Heart right ventricle (tissue), 16 donors: ENCODE measurements around the gene CDK11B. TPM values are rescaled to one million over a fixed set of nuclear protein-coding genes. Genes with fewer than 3 reads are reported as not detected.

Experiments used
- ATAC-seq, 8 donors: fragments of 200-7000 bp; cut with Tn5 transposase; one replicate each; pipeline ENCODE4 v1.9.1; 2020; ENCODE audit warnings: mild to moderate bottlenecking in 8 of 8, moderate library complexity in 8 of 8, moderate number of reproducible peaks in 1 of 8
- DNase-seq, 2 donors: peaks; one replicate each; pipeline ENCODE4 v3.0.0-alpha.2; 2020
- H3K27ac ChIP-seq, 10 donors: fragments of 200-600 bp; sonication (generic) in 2 of 10; one replicate each; pipeline versions ENCODE4 v1.5.0 to v1.8.0; 2020 to 2022; ENCODE audit warnings: mild to moderate bottlenecking in 3 of 10
- H3K27me3 ChIP-seq, 7 donors: fragments of 200-600 bp; one replicate each; pipeline ENCODE4 v1.8.0; 2021 to 2022; ENCODE audit warnings: mild to moderate bottlenecking in 2 of 7
- H3K36me3 ChIP-seq, 9 donors: fragments of 200-600 bp; sonication (generic) in 1 of 9; one replicate each; pipeline versions ENCODE4 v1.5.0 to v1.8.0; 2020 to 2022; ENCODE audit warnings: mild to moderate bottlenecking in 2 of 9
- H3K4me1 ChIP-seq, 9 donors: fragments of 200-600 bp; sonication (generic) in 1 of 9; one replicate each; pipeline versions ENCODE4 v1.5.0 to v1.8.0; 2020 to 2022; ENCODE audit warnings: mild to moderate bottlenecking in 4 of 9
- H3K4me3 ChIP-seq, 10 donors: fragments of 200-600 bp; sonication (generic) in 2 of 10; one replicate each; pipeline versions ENCODE4 v1.5.0 to v1.8.0; 2020 to 2022; ENCODE audit warnings: mild to moderate bottlenecking in 7 of 10, moderate library complexity in 2 of 10
- H3K9me3 ChIP-seq, 11 donors: fragments of 200-600 bp in 10 of 11; sonication (generic) in 2 of 11; one replicate each; pipeline versions ENCODE4 v1.5.0 to v1.8.0; 2013 to 2022; ENCODE audit warnings: mild to moderate bottlenecking in 2 of 11, control low read depth in 1 of 11, moderate library complexity in 1 of 11
- CTCF ChIP-seq, 9 donors: fragments of 200-600 bp; sonication (generic) in 2 of 9; IDR thresholded peaks; one replicate each; pipeline versions ENCODE4 v1.5.0 to v1.8.0; 2021 to 2022; ENCODE audit warnings: antibody characterized with exemption in 9 of 9, mild to moderate bottlenecking in 5 of 9, moderate library complexity in 1 of 9
- WGBS, 2 donors: extraction: QIAGEN DNeasy Blood & Tissue Kit; methylation state at CpG; one replicate each; pipeline ENCODE4 v1.1.7; 2013; ENCODE audit warnings: inconsistent platforms in 1 of 2; 5-methylcytosine and 5-hydroxymethylcytosine counted together
- intact Hi-C, 10 donors: fragments of 100-400 bp; cut with DNase I; formaldehyde crosslinking; loops; one replicate each; pipeline versions ENCODE4 v1.11.1 to v1.14.2; 2022
- polyA plus RNA-seq, 2 donors: library from polyadenylated mRNA; stranded (reverse); fragments of 200-250 nt; gene quantifications; one replicate each; pipeline ENCODE4 v1.2.3, GENCODE V29; 2013
- total RNA-seq, 10 donors: library from RNA; stranded (reverse); fragmentation: NEBNext Ultra II Directional in 3 of 10; extraction: Animal tissue kit (Norgen Biotek cat#: 25700) in 3 of 10; gene quantifications; one replicate each; pipeline versions ENCODE4 v1.2.1 to v1.2.4, GENCODE V29; 2021 to 2023
- donor health status: Arrhythmogenic right ventricular cardiomyopathy.
- donor health status: ischemic (EF 13 %, LVEDD 7.1; RV severe dilation, severe dysfunction).
- donor health status: healthy with polysubstance abuse.
- donor health status: DM: no; HTN: yes; CAD: no.
- donor health status: DM: no; HTN: no; CAD: no.
- donor health status: ischemic (EF 25% LVEDD 6.9; RV normal size, moderate dysfunction).
- donor health status: ischemic (EF 25% LVEDD 5.7; RV mildly dilated, moderate dysfunction).
- donor health status: healthy.
- donor health status: DM: yes; HTN: yes; CAD: no.
- donor health status: Ischemic cardiomyopathy.
- donor health status: ischemic (EF 35%, LVEDD 5.7; RV mildly dilated, moderate dysfunction).
- donor health status: nonischemic (EF 11% LVEDD 7.7; RV severe dilation, severe dysfunction).
- donor health status: DM: yes; HTN: yes; CAD: no.
- donor health status: PGD.
- donor health status: ischemic (EF 29% LVEDD 5.4; RV normal size, mild dysfunction).
- donor health status: nonischemic (EF 23%, LVEDD 6.1; RV moderate dilation, normal function).

CDK11B gene
- total and polyA plus RNA-seq, 12 donors, result 20.9 to 34.1 (median 24.2) TPM

GRCh38 chr1:1605034-1605591 is 53.7 kb downstream of the CDK11B start:
- TF ChIP-seq CTCF (IDR thresholded peaks at IDR 0.05), result no peak
- no peak overlapping the region for H3K27ac ChIP-seq

GRCh38 chr1:1604374-1605033 is 54.3 kb downstream of the CDK11B start:
- Histone ChIP-seq H3K36me3 (no peaks in the 10 kb centered on the region), H3K27me3 (peaks cover 0 to 34% (median 27%) of the 10 kb centered on the region in 7 donors), H3K27ac (no peak overlapping the region), H3K9me3 (no peaks in the 10 kb centered on the region), H3K4me1 (peaks cover 0 to 13% (median 7%) of the 10 kb centered on the region in 9 donors), H3K4me3 (no peak overlapping the region)
- DNase-seq (no peak), ATAC-seq (no peak)
- 81 to 85% methylated on average over 15 of the region's 15 CpGs for WGBS, 2 donors
- intact Hi-C loops, result no loop called here
- no peak for TF ChIP-seq CTCF (IDR thresholded peaks at IDR 0.05)

More at GRCh38 chr1:1605034-1605591, 53.7 kb downstream of the CDK11B start:
- ATAC-seq (no peak), DNase-seq (no peak)
- H3K4me3 ChIP-seq, result no peak overlapping the region
- no peaks in the 10 kb centered on the region for H3K36me3 ChIP-seq
- H3K27me3 ChIP-seq, result peaks cover 0 to 33% (median 27%) of the 10 kb centered on the region in 7 donors
- H3K4me1 ChIP-seq, result peaks cover 0 to 15% (median 7%) of the 10 kb centered on the region in 9 donors
- WGBS, 2 donors, result 71 to 75% methylated on average over 14 of the region's 14 CpGs
- no peaks in the 10 kb centered on the region for H3K9me3 ChIP-seq
- intact Hi-C loops, result no loop called here

- peaks cover 0 to 40% (median 33%) of the 10 kb centered on the region in 7 donors for H3K27me3 ChIP-seq
- intact Hi-C loops, result no loop called here
- ATAC-seq (no peak), DNase-seq (no peak)
- no peaks in the 10 kb centered on the region for H3K9me3 ChIP-seq
- no peak for TF ChIP-seq CTCF (IDR thresholded peaks at IDR 0.05)
- no peak overlapping the region for H3K27ac ChIP-seq
- no peaks in the 10 kb centered on the region for H3K36me3 ChIP-seq
- WGBS, 2 donors, result 65 to 69% methylated on average over 13 of the region's 13 CpGs
- peaks cover 0 to 20% (median 13%) of the 10 kb centered on the region in 9 donors for H3K4me1 ChIP-seq
- no peak overlapping the region for H3K4me3 ChIP-seq
Observed at GRCh38 chr1:1603671-1604373, 55.0 kb downstream of the CDK11B start.

GRCh38 chr1:1602968-1603506 is 55.8 kb downstream of the CDK11B start:
- no peak for TF ChIP-seq CTCF (IDR thresholded peaks at IDR 0.05)
- no peak for DNase-seq

More at GRCh38 chr1:1602968-1603506, 55.8 kb downstream of the CDK11B start:
- intact Hi-C loops, result no loop called here
- no peak for ATAC-seq
- H3K27ac ChIP-seq, result no peak overlapping the region
- no peaks in the 10 kb centered on the region for H3K36me3 ChIP-seq
- no peak overlapping the region for H3K4me3 ChIP-seq
- H3K27me3 ChIP-seq, result peaks cover 7 to 48% (median 38%) of the 10 kb centered on the region in 7 donors
- H3K9me3 ChIP-seq, result no peaks in the 10 kb centered on the region
- 67% methylated on average over 13 of the region's 13 CpGs for WGBS, 2 donors
- peaks cover 0 to 20% (median 13%) of the 10 kb centered on the region in 9 donors for H3K4me1 ChIP-seq
